H9 (cell line): ENCODE data around the gene DOCK9. TPM values are rescaled to one million over a fixed set of nuclear protein-coding genes. Genes with fewer than 3 reads are reported as not detected.

Experiments
- DNase-seq: peaks from one replicate; pipeline ENCODE4 v3.0.0-alpha.2; 2017
- H2AFZ ChIP-seq: one replicate; pipeline ENCODE4 v1.6.1; 2013; ENCODE audit warnings: mild to moderate bottlenecking, low read length, control low read depth, moderate library complexity
- H2AK5ac ChIP-seq: 2 replicates; pipeline ENCODE4 v1.6.1; 2013; ENCODE audit warnings: low read length, control low read depth, mixed read lengths; ENCODE audit not compliant: insufficient read length
- H2BK120ac ChIP-seq: one replicate; pipeline ENCODE4 v1.6.1; 2013; ENCODE audit warnings: low read depth, mild to moderate bottlenecking, low read length, control low read depth, inconsistent platforms; ENCODE audit not compliant: poor library complexity, severe bottlenecking
- H2BK12ac ChIP-seq: 2 replicates; pipeline ENCODE4 v1.6.1; 2013; ENCODE audit warnings: low read length, control low read depth, mixed read lengths, low read depth; ENCODE audit not compliant: insufficient read length
- H2BK15ac ChIP-seq: 2 replicates; pipeline ENCODE4 v1.6.1; 2013; ENCODE audit warnings: low read depth, low read length, control low read depth
- H2BK20ac ChIP-seq: one replicate; pipeline ENCODE4 v1.6.1; 2013; ENCODE audit warnings: low read depth, mild to moderate bottlenecking, low read length, control low read depth, inconsistent platforms; ENCODE audit not compliant: poor library complexity, severe bottlenecking
- H2BK5ac ChIP-seq: 2 replicates; pipeline ENCODE4 v1.6.1; 2013; ENCODE audit warnings: low read length, control low read depth, mixed read lengths; ENCODE audit not compliant: insufficient read length
- H3K14ac ChIP-seq: 2 replicates; pipeline ENCODE4 v1.6.1; 2013; ENCODE audit warnings: low read length, control low read depth; ENCODE audit not compliant: insufficient read depth
- H3K18ac ChIP-seq: 2 replicates; pipeline ENCODE4 v1.6.1; 2013; ENCODE audit warnings: low read depth, mild to moderate bottlenecking, mixed read lengths, low read length, control low read depth; ENCODE audit not compliant: insufficient read length
- H3K23ac ChIP-seq: 2 replicates; pipeline ENCODE4 v1.6.1; 2013; ENCODE audit warnings: low read length, control low read depth, mixed read lengths, low read depth; ENCODE audit not compliant: insufficient read length
- H3K23me2 ChIP-seq: 2 replicates; pipeline ENCODE4 v1.6.1; 2013; ENCODE audit warnings: low read depth, mild to moderate bottlenecking, mixed read lengths, low read length, control low read depth; ENCODE audit not compliant: insufficient read length, poor library complexity, severe bottlenecking
- H3K27ac ChIP-seq: 2 replicates; pipeline ENCODE4 v1.5.1; 2013; ENCODE audit warnings: low read length, control low read depth, mixed read lengths, low read depth; ENCODE audit not compliant: insufficient read length
- H3K27me3 ChIP-seq: 2 replicates; pipeline ENCODE4 v1.6.1; 2013; ENCODE audit warnings: low read length, control low read depth, inconsistent platforms; ENCODE audit not compliant: insufficient read depth
- H3K4ac ChIP-seq: 2 replicates; pipeline ENCODE4 v1.6.1; 2013; ENCODE audit warnings: low read depth, mild to moderate bottlenecking, control low read depth, inconsistent platforms, low read length, moderate library complexity
- H3K4me1 ChIP-seq: 2 replicates; pipeline ENCODE4 v1.6.1; 2013; ENCODE audit warnings: low read length, control low read depth, inconsistent platforms; ENCODE audit not compliant: insufficient read depth
- H3K4me2 ChIP-seq: 2 replicates; pipeline ENCODE4 v1.6.1; 2013; ENCODE audit warnings: low read length, control low read depth, mixed read lengths; ENCODE audit not compliant: insufficient read length, insufficient read depth
- H3K56ac ChIP-seq: 2 replicates; pipeline ENCODE4 v1.6.1; 2013; ENCODE audit warnings: low read depth, mild to moderate bottlenecking, mixed read lengths, low read length, control low read depth; ENCODE audit not compliant: insufficient read length
- H3K79me1 ChIP-seq: 2 replicates; pipeline ENCODE4 v1.6.1; 2013; ENCODE audit warnings: low read depth, mild to moderate bottlenecking, moderate library complexity, low read length, control low read depth, inconsistent platforms; ENCODE audit not compliant: insufficient read depth, poor library complexity, severe bottlenecking
- H3K79me2 ChIP-seq: 2 replicates; pipeline ENCODE4 v1.6.1; 2013; ENCODE audit warnings: low read length, control low read depth, inconsistent platforms; ENCODE audit not compliant: insufficient read depth
- H3K9ac ChIP-seq: 2 replicates; pipeline ENCODE4 v1.6.1; 2013; ENCODE audit warnings: low read length, control low read depth, mixed read lengths; ENCODE audit not compliant: insufficient read length; ENCODE audit errors: extremely low read depth
- H3K9me3 ChIP-seq: one replicate; pipeline ENCODE4 v1.6.1; 2013; ENCODE audit warnings: low read depth, low read length, inconsistent platforms; ENCODE audit not compliant: control insufficient read depth
- H3T11ph ChIP-seq: one replicate; pipeline ENCODE4 v1.6.1; 2013; ENCODE audit warnings: mild to moderate bottlenecking, low read length, control low read depth, inconsistent platforms
- H4K20me1 ChIP-seq: one replicate; pipeline ENCODE4 v1.6.1; 2013; ENCODE audit not compliant: control insufficient read depth, insufficient read length, insufficient read depth
- H4K5ac ChIP-seq: 2 replicates; pipeline ENCODE4 v1.6.1; 2013; ENCODE audit warnings: low read depth, mild to moderate bottlenecking, mixed read lengths, low read length, control low read depth; ENCODE audit not compliant: insufficient read length
- H4K8ac ChIP-seq: replicated peaks from 2 replicates; pipeline ENCODE4 v1.6.1; 2013; ENCODE audit warnings: low read length, control low read depth, mixed read lengths, low read depth; ENCODE audit not compliant: insufficient read length
- H4K91ac ChIP-seq: 2 replicates; pipeline ENCODE4 v1.6.1; 2013; ENCODE audit warnings: low read depth, mild to moderate bottlenecking, moderate library complexity, mixed read lengths, low read length, control low read depth; ENCODE audit not compliant: insufficient read length
- H3K27ac Mint-ChIP-seq, 3 experiments: 2 replicates in 2 of 3; 3 replicates in 1 of 3; pipeline ENCODE4 v1.8.0; 2020 to 2021; ENCODE audit warnings: mixed read lengths in 3 of 3, mild to moderate bottlenecking in 1 of 3, moderate library complexity in 1 of 3
- H3K27me3 Mint-ChIP-seq: 2 replicates; pipeline ENCODE4 v1.8.0; 2021; ENCODE audit warnings: low read depth, mild to moderate bottlenecking, moderate library complexity, mixed read lengths
- H3K36me3 Mint-ChIP-seq, 3 experiments: 2 replicates in 2 of 3; 3 replicates in 1 of 3; pipeline ENCODE4 v1.8.0; 2020 to 2021; ENCODE audit warnings: low read depth in 3 of 3, mixed read lengths in 3 of 3; ENCODE audit not compliant: insufficient read depth in 1 of 3
- H3K4me1 Mint-ChIP-seq, 2 experiments: 2 replicates each; pipeline ENCODE4 v1.8.0; 2020; ENCODE audit warnings: mixed read lengths in 2 of 2
- H3K4me3 Mint-ChIP-seq, 2 experiments: 2 replicates in 1 of 2; 3 replicates in 1 of 2; pipeline ENCODE4 v1.8.0; 2020 to 2021; ENCODE audit warnings: mild to moderate bottlenecking in 2 of 2, mixed read lengths in 2 of 2, moderate library complexity in 1 of 2
- H3K9me3 Mint-ChIP-seq, 2 experiments: 2 replicates in 1 of 2; 3 replicates in 1 of 2; pipeline ENCODE4 v1.8.0; 2020; ENCODE audit warnings: mild to moderate bottlenecking in 2 of 2, mixed read lengths in 2 of 2, moderate library complexity in 1 of 2
- CTCF ChIP-seq: fragments of 200-600 bp; sonication (generic); conservative IDR thresholded peaks from 3 replicates; pipeline ENCODE4 v1.8.0; 2021; ENCODE audit warnings: antibody characterized with exemption, mild to moderate bottlenecking
- WGBS: extraction: QIAGEN DNeasy Blood & Tissue Kit; methylation state at CpG from one replicate; pipeline ENCODE4 v1.1.7; 2013; ENCODE audit warnings: missing lambda C conversion rate, low lambda C conversion rate, mixed read lengths; ENCODE audit not compliant: insufficient read length; ENCODE audit errors: extremely low coverage; 5-methylcytosine and 5-hydroxymethylcytosine counted together
- total RNA-seq: library from RNA; stranded (reverse); gene quantifications from 2 replicates; pipeline ENCODE4 v1.2.1, GENCODE V29; 2021

Gene DOCK9
- total RNA-seq, 1 experiment from 2014 or later = 23.0 TPM

GRCh38 chr13:98819382-98820010, 158.4 kb downstream of the DOCK9 start:
- Histone ChIP-seq H2BK5ac (no peak overlapping the region), H3K56ac (no peak overlapping the region), H3K4me1 (peaks cover 8% of the 10 kb centered on the region; the same call in 1 of the 2 replicates), H4K8ac (no peak overlapping the region), H2AFZ (no peak overlapping the region), H2BK15ac (no peak overlapping the region), H3T11ph (no peak overlapping the region), H4K5ac (no peak overlapping the region), H2BK12ac (no peak overlapping the region), H2AK5ac (no peak overlapping the region), H4K20me1 (no peaks in the 10 kb centered on the region), H3K14ac (no peak overlapping the region), H3K27ac (no peak overlapping the region), H3K23me2 (no peaks in the 10 kb centered on the region), H3K4me2 (no peak overlapping the region), H2BK20ac (no peak overlapping the region), H3K9ac (no peak overlapping the region), H3K4ac (no peak overlapping the region), H3K27me3 (no peaks in the 10 kb centered on the region), H3K9me3 (no peaks in the 10 kb centered on the region), H3K79me1 (no peaks in the 10 kb centered on the region), H3K23ac (no peak overlapping the region), H4K91ac (no peak overlapping the region), H3K18ac (no peak overlapping the region), H2BK120ac (no peak overlapping the region), H3K79me2 (0 out of 2 replicates have a peak, but pooled peaks cover 1% of the 10 kb centered on the region)
- WGBS = no CpG with 5 or more reads among the region's 6 CpGs
- H3K27ac Mint-ChIP-seq = no peak overlapping the region
- H3K4me1 Mint-ChIP-seq = peaks cover 22 to 24% of the 10 kb centered on the region in 2 experiments
- no peaks in the 10 kb centered on the region for H3K9me3 Mint-ChIP-seq
- TF ChIP-seq CTCF = no peak
- no peaks in the 10 kb centered on the region for H3K27me3 Mint-ChIP-seq
- H3K36me3 Mint-ChIP-seq = no peaks in the 10 kb centered on the region
- H3K4me3 Mint-ChIP-seq = no peak overlapping the region
- DNase-seq = no peak
